Spleen (tissue), 11 donors: ENCODE data around the gene ALDOA. TPM values are rescaled to one million over a fixed set of nuclear protein-coding genes. Genes with fewer than 3 reads are reported as not detected.
A peak's percentile ranks its signal among the peaks of the same experiment; 100 is the strongest.

Experiments
- DNase-seq: peaks from one replicate; pipeline ENCODE4 v3.0.0-alpha.2; 2020
- H3K27ac ChIP-seq, 8 donors: fragments of 200-600 bp; sonication (generic) in 7 of 8; 1 replicate in 4 of 8; 2 replicates in 4 of 8; pipeline versions ENCODE4 v1.5.0 to v1.8.0; 2016 to 2021; ENCODE audit warnings: inconsistent platforms in 4 of 8, mild to moderate bottlenecking in 4 of 8, moderate library complexity in 1 of 8
- H3K27me3 ChIP-seq, 7 donors: fragments of 200-600 bp; sonication (generic) in 6 of 7; replicated peaks in 1 of 7; 1 replicate in 4 of 7; 2 replicates in 3 of 7; pipeline versions ENCODE4 v1.5.0 to v1.8.0; 2016 to 2021; ENCODE audit warnings: inconsistent platforms in 3 of 7, mild to moderate bottlenecking in 1 of 7
- H3K36me3 ChIP-seq, 6 donors: fragments of 200-600 bp; sonication (generic) in 5 of 6; 1 replicate in 4 of 6; 2 replicates in 2 of 6; pipeline versions ENCODE4 v1.5.0 to v1.8.0; 2016 to 2021; ENCODE audit warnings: inconsistent platforms in 2 of 6
- H3K4me1 ChIP-seq, 6 donors: fragments of 200-600 bp; sonication (generic) in 5 of 6; 1 replicate in 3 of 6; 2 replicates in 3 of 6; pipeline versions ENCODE4 v1.5.0 to v1.8.0; 2016 to 2021; ENCODE audit warnings: inconsistent platforms in 3 of 6
- H3K4me3 ChIP-seq, 8 donors: fragments of 200-600 bp; sonication (generic) in 7 of 8; 1 replicate in 4 of 8; 2 replicates in 4 of 8; pipeline versions ENCODE4 v1.5.0 to v1.8.0; 2016 to 2021; ENCODE audit warnings: inconsistent platforms in 4 of 8, mild to moderate bottlenecking in 4 of 8, moderate library complexity in 2 of 8
- H3K9me3 ChIP-seq, 8 donors: fragments of 200-600 bp; sonication (generic) in 7 of 8; 1 replicate in 4 of 8; 2 replicates in 4 of 8; pipeline versions ENCODE4 v1.5.0 to v1.8.0; 2016 to 2021; ENCODE audit warnings: inconsistent platforms in 4 of 8
- CTCF ChIP-seq, 11 experiments: fragments of 200-600 bp in 7 of 11; fragments of 450-650 bp in 4 of 11; sonication (generic) in 4 of 11; IDR thresholded peaks in 8 of 11; conservative IDR thresholded peaks in 3 of 11; 1 replicate in 7 of 11; 2 replicates in 4 of 11; pipeline versions ENCODE4 v1.4.0 to v1.8.0; 2016 to 2021; ENCODE audit warnings: antibody characterized with exemption in 11 of 11, inconsistent platforms in 4 of 11, mild to moderate bottlenecking in 1 of 11
- POLR2A ChIP-seq, 3 donors: fragments of 450-650 bp; IDR thresholded peaks; one replicate each; pipeline ENCODE4 v1.5.1; 2017; ENCODE audit warnings: antibody characterized with exemption in 3 of 3, mild to moderate bottlenecking in 1 of 3
- POLR2AphosphoS5 ChIP-seq, 3 donors: sonication (generic); formaldehyde crosslinking; IDR thresholded peaks; one replicate each; pipeline ENCODE4 v1.5.1; 2017; ENCODE audit warnings: antibody characterized with exemption in 3 of 3
- WGBS, 5 donors: extraction: QIAGEN DNeasy Blood & Tissue Kit in 3 of 5; methylation state at CpG; one replicate each; pipeline versions ENCODE4 v1.1.5 to v1.1.7; 2013 to 2018; 5-methylcytosine and 5-hydroxymethylcytosine counted together
- intact Hi-C: fragments of 100-400 bp; cut with DNase I; formaldehyde crosslinking; loops from one replicate; pipeline ENCODE4 v1.15.0; 2023; ENCODE audit warnings: low total_unique reads
- polyA plus RNA-seq, 3 donors: library from polyadenylated mRNA; stranded (reverse); fragments of 200-250 nt; gene quantifications; one replicate each; pipeline ENCODE4 v1.2.1, GENCODE V29; 2013
- total RNA-seq, 7 donors: library from RNA; depleted of rRNA in 3 of 7; stranded (reverse); fragments of >200 nt in 3 of 7; fragmentation: NEBNext Ultra II Directional in 4 of 7; extraction: Animal tissue kit (Norgen Biotek cat#: 25700) in 4 of 7; gene quantifications; one replicate each; pipeline versions ENCODE4 v1.1.0 to v1.2.1, GENCODE V29; 2016 to 2021
- donor health status: healthy with polysubstance abuse.
- donor health status: DM: no; HTN: no; CAD: no; lungs with moderate emphysema.
- donor health status: DM: no; HTN: no; CAD: no.
- donor health status: Bipolar disorder and iron deficiency.
- donor health status: healthy.
- donor health status: DM: no; HTN: no; CAD: no.
- donor health status: DM: yes; HTN: yes; CAD: no.

The ALDOA gene
- total and polyA plus RNA-seq, 10 donors, result 424 to 880 (median 598) TPM

- H3K4me1 ChIP-seq, result peaks cover 33 to 78% (median 62%) of the 10 kb centered on the region in 6 donors
- TF ChIP-seq POLR2A (IDR thresholded peaks at IDR 0.05) (no peak), POLR2AphosphoS5 (IDR thresholded peaks at IDR 0.05) (peak in 1 of 3 donors; percentile 35)
- intact Hi-C loops, result no loop called here
- no peaks in the 10 kb centered on the region for H3K27me3 ChIP-seq
- 56 to 70% (median 64%) methylated on average over 16 to 21 of the region's 21 CpGs for WGBS, 5 donors
- peak overlapping the region; percentile 93 to 100 (median 98) for H3K27ac ChIP-seq
- H3K36me3 ChIP-seq, result peaks cover 10 to 54% (median 51%) of the 10 kb centered on the region in 6 donors
- no peaks in the 10 kb centered on the region for H3K9me3 ChIP-seq
- DNase-seq, result no peak
- H3K4me3 ChIP-seq, result peak overlapping the region; percentile 65 to 99 (median 90)
Measured at GRCh38 chr16:30066761-30067583, 1.4 kb downstream of the ALDOA start.

- WGBS, 5 donors, result 77 to 87% (median 81%) methylated on average over 6 of the region's 6 CpGs
- H3K4me1 ChIP-seq, result peaks cover 33 to 78% (median 62%) of the 10 kb centered on the region in 6 donors
- H3K36me3 ChIP-seq, result peaks cover 10 to 60% (median 57%) of the 10 kb centered on the region in 6 donors
- peak overlapping the region in 7 of 8 donors; percentile 27 to 100 (median 98) for H3K27ac ChIP-seq
- DNase-seq, result no peak
- peak overlapping the region in 6 of 8 donors; percentile 65 to 99 (median 90) for H3K4me3 ChIP-seq
- no peaks in the 10 kb centered on the region for H3K9me3 ChIP-seq
- H3K27me3 ChIP-seq, result no peaks in the 10 kb centered on the region
- intact Hi-C loops, result no loop called here
- TF ChIP-seq POLR2A (IDR thresholded peaks at IDR 0.05) (no peak), CTCF (IDR thresholded peaks at IDR 0.05 in 8 of 11, conservative IDR thresholded peaks at IDR 0.05 in 3 of 11) (no peak), POLR2AphosphoS5 (IDR thresholded peaks at IDR 0.05) (no peak)
Measured at GRCh38 chr16:30067584-30067916, 2.0 kb downstream of the ALDOA start.

DNA sequence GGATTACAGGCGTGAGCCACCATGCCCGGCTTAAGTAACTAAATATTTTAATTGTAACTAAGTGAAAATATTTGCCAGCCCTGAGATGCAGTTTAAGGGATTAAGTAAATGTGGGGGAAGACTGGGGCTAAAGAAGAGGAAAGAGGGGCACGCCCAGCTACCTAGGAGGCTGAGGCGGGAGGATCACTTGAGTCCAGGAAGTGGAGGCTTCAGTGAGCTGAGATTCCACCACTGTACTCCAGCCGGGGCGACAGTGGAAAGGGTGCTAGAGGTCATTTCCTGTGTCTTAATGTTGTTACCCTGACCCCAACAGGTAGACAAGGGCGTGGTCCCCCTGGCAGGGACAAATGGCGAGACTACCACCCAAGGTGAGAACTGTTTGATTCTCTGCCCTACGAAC is 2.8 kb downstream of the ALDOA start:
- H3K27ac ChIP-seq, result peak overlapping the region in 5 of 8 donors; percentile 17 to 100 (median 97)
- no peak for DNase-seq
- peaks cover 32 to 75% (median 57%) of the 10 kb centered on the region in 6 donors for H3K4me1 ChIP-seq
- 71 to 86% (median 76%) methylated on average over 9 of the region's 9 CpGs for WGBS, 5 donors
- intact Hi-C loops, result no loop called here
- TF ChIP-seq POLR2AphosphoS5 (IDR thresholded peaks at IDR 0.05) (no peak), POLR2A (IDR thresholded peaks at IDR 0.05) (no peak)
- H3K36me3 ChIP-seq, result peaks cover 10 to 68% (median 65%) of the 10 kb centered on the region in 6 donors
- no peaks in the 10 kb centered on the region for H3K27me3 ChIP-seq
- H3K4me3 ChIP-seq, result peak overlapping the region in 1 of 8 donors; percentile 0
- H3K9me3 ChIP-seq, result no peaks in the 10 kb centered on the region

DNA sequence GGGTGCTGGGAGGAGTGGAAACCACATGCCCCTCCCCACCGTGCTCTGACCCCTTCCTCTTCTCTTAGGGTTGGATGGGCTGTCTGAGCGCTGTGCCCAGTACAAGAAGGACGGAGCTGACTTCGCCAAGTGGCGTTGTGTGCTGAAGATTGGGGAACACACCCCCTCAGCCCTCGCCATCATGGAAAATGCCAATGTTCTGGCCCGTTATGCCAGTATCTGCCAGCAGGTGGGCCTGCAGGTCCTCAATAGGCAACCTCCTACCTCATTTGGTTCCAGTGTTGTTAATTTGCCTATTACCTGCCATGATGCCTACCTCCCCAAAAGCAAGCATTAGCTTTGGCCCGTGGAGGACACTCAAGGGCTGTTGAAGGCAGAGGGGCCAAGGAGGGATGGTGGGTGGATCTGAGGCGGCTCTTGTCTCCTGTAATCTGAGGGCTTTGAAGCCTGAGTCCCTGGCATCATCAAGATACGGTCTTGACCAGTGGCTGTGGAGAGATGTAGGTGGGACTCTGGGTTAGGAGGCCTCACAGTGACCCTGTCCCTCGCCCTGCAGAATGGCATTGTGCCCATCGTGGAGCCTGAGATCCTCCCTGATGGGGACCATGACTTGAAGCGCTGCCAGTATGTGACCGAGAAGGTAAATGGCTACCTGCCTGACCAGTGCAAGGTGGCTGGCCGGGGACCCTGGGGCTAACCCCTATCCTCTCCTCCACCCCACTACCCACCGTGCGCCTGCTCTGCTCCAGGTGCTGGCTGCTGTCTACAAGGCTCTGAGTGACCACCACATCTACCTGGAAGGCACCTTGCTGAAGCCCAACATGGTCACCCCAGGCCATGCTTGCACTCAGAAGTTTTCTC is 3.4 kb downstream of the ALDOA start:
- H3K27ac ChIP-seq, result peak overlapping the region in 6 of 8 donors; percentile 17 to 100 (median 79)
- no peak for DNase-seq
- intact Hi-C loops, result no loop called here

More for the DNA sequence above, 3.4 kb downstream of the ALDOA start:
- TF ChIP-seq CTCF (IDR thresholded peaks at IDR 0.05 in 8 of 11, conservative IDR thresholded peaks at IDR 0.05 in 3 of 11) (peak in 10 of 11 experiments; percentile 16 to 62 (median 38)), POLR2AphosphoS5 (IDR thresholded peaks at IDR 0.05) (peak in 2 of 3 donors; percentile 8 to 41), POLR2A (IDR thresholded peaks at IDR 0.05) (no peak)
- Histone ChIP-seq H3K9me3 (no peaks in the 10 kb centered on the region), H3K4me1 (peaks cover 25 to 68% (median 50%) of the 10 kb centered on the region in 6 donors), H3K36me3 (peaks cover 10 to 73% (median 68%) of the 10 kb centered on the region in 6 donors), H3K4me3 (peak overlapping the region in 1 of 8 donors; percentile 0), H3K27me3 (no peaks in the 10 kb centered on the region)
- WGBS, 5 donors, result 82 to 98% (median 84%) methylated on average over 9 to 17 of the region's 17 CpGs
